HepG2 (cell line): ENCODE measurements around the gene FLACC1. TPM values are rescaled to one million over a fixed set of nuclear protein-coding genes. Genes with fewer than 3 reads are reported as not detected.

Experiments
- ATAC-seq: fragments of 200-7000 bp; cut with Tn5 transposase; 3 replicates; pipeline ENCODE4 v1.9.1; 2020; ENCODE audit warnings: mild to moderate bottlenecking, moderate library complexity
- BruUV-seq: library from RNA; stranded (reverse); fragments of 400-500 nt; replicated peaks from 2 replicates; lab custom pipeline; 2021; lab: Mats Ljungman, UMichigan
- CTCF ChIA-PET: fragments of 300-600 bp; formaldehyde crosslinking; extraction: SDS; loops from one replicate; lab custom pipeline; 2021; ENCODE audit warnings: low total read pairs, inconsistent platforms, low intra/inter-chr PET ratio; lab: Yijun Ruan, JAX
- POLR2A ChIA-PET: fragments of 350-600 bp; sonication (Branson Sonifier 250); formaldehyde crosslinking; loops from one replicate; lab custom pipeline; 2020; ENCODE audit warnings: antibody characterized with exemption, inconsistent platforms; lab: Yijun Ruan, JAX
- DNase-seq: peaks from one replicate; pipeline ENCODE4 v3.0.0-alpha.2; 2015; ENCODE audit warnings: low spot score
- FAIRE-seq: peaks from 3 replicates; lab custom pipeline; 2011; peaks lifted over from hg19 to GRCh38; lab: Jason Lieb, UNC
- H2AFZ ChIP-seq: one replicate; pipeline ENCODE4 v1.6.1; 2011; ENCODE audit warnings: low read length, inconsistent platforms
- H3K27ac ChIP-seq: fragments of 300-600 bp; 3 replicates; pipeline ENCODE4 v1.8.0; 2011; ENCODE audit warnings: mixed run types, mild to moderate bottlenecking, mixed read lengths, low read length, inconsistent platforms; ENCODE audit not compliant: insufficient read depth; ENCODE audit errors: extremely low read length
- H3K27me3 ChIP-seq, 2 experiments: fragments of 200-600 bp in 1 of 2; 2 replicates in 1 of 2; 3 replicates in 1 of 2; pipeline versions ENCODE4 v1.6.0 to v1.8.0; 2011; ENCODE audit warnings: low read length in 2 of 2, mild to moderate bottlenecking in 2 of 2, moderate library complexity in 2 of 2, inconsistent platforms in 1 of 2; ENCODE audit not compliant: insufficient read depth in 2 of 2, control insufficient read depth in 1 of 2
- H3K36me3 ChIP-seq, 2 experiments: fragments of 200-600 bp in 1 of 2; replicated peaks in 1 of 2; 2 replicates in 1 of 2; 3 replicates in 1 of 2; pipeline versions ENCODE4 v1.5.1 to v1.8.0; 2011; ENCODE audit warnings: low read length in 2 of 2, inconsistent platforms in 1 of 2; ENCODE audit not compliant: insufficient read depth in 2 of 2, control insufficient read depth in 1 of 2
- H3K4me1 ChIP-seq: 2 replicates; pipeline ENCODE4 v1.5.1; 2012; ENCODE audit warnings: low read length, inconsistent platforms; ENCODE audit not compliant: insufficient read depth
- H3K4me2 ChIP-seq: 2 replicates; pipeline ENCODE4 v1.6.0; 2011; ENCODE audit warnings: low read depth, low read length, inconsistent platforms
- H3K4me3 ChIP-seq, 3 experiments: fragments of 200-600 bp in 1 of 3; sonication (generic), shearing (Covaris generic) in 1 of 3; replicated peaks in 1 of 3; 2 replicates each; pipeline ENCODE4 v1.5.1; 2011 to 2016; ENCODE audit warnings: low read length in 3 of 3, inconsistent platforms in 2 of 3, low read depth in 2 of 3, mild to moderate bottlenecking in 2 of 3, control low read depth in 1 of 3, mixed read lengths in 1 of 3; ENCODE audit not compliant: insufficient read depth in 1 of 3
- H3K79me2 ChIP-seq: one replicate; pipeline ENCODE4 v1.6.1; 2011; ENCODE audit warnings: low read length, inconsistent platforms; ENCODE audit not compliant: insufficient read depth
- H3K9ac ChIP-seq: 2 replicates; pipeline ENCODE4 v1.6.0; 2011; ENCODE audit warnings: mild to moderate bottlenecking, low read depth, low read length, inconsistent platforms; ENCODE audit not compliant: insufficient read depth
- H3K9me3 ChIP-seq: 2 replicates; pipeline ENCODE4 v1.5.1; 2012; ENCODE audit warnings: mild to moderate bottlenecking, low read length
- H4K20me1 ChIP-seq: 2 replicates; pipeline ENCODE4 v1.6.0; 2011; ENCODE audit warnings: inconsistent platforms, mild to moderate bottlenecking, low read length, moderate library complexity; ENCODE audit not compliant: insufficient read depth
- REXO4 ChIP-seq: sonication (generic); formaldehyde crosslinking; IDR thresholded peaks from 2 replicates; pipeline ENCODE4 v1.8.0; 2022; ENCODE audit warnings: missing genetic modification reagents, mild to moderate bottlenecking, borderline replicate concordance
- RFXAP ChIP-seq: sonication (generic); formaldehyde crosslinking; IDR thresholded peaks from 2 replicates; pipeline ENCODE4 v1.4.0; 2020; ENCODE audit warnings: missing genetic modification reagents, borderline replicate concordance
- TGIF2 ChIP-seq: IDR thresholded peaks from 2 replicates; pipeline ENCODE4 v1.6.1; 2016; ENCODE audit warnings: control low read depth, missing compliant biosample characterization
- ZBTB46 ChIP-seq: sonication (generic); formaldehyde crosslinking; IDR thresholded peaks from 2 replicates; pipeline ENCODE4 v1.4.0; 2020; ENCODE audit warnings: mild to moderate bottlenecking, missing genetic modification reagents, borderline replicate concordance
- ZNF121 ChIP-seq: sonication (generic); formaldehyde crosslinking; IDR thresholded peaks from 2 replicates; pipeline ENCODE4 v1.5.0; 2020; ENCODE audit warnings: mild to moderate bottlenecking, missing genetic modification reagents
- ZNF142 ChIP-seq: sonication (generic); formaldehyde crosslinking; IDR thresholded peaks from 2 replicates; pipeline ENCODE4 v1.4.0; 2020; ENCODE audit warnings: missing genetic modification reagents
- ZNF484 ChIP-seq: sonication (generic); formaldehyde crosslinking; IDR thresholded peaks from 2 replicates; pipeline ENCODE4 v1.5.1; 2020; ENCODE audit warnings: mild to moderate bottlenecking, low read depth, missing genetic modification reagents, borderline replicate concordance
- ZNF616 ChIP-seq: sonication (generic); formaldehyde crosslinking; IDR thresholded peaks from 2 replicates; pipeline ENCODE4 v1.5.0; 2020; ENCODE audit warnings: low read depth, mild to moderate bottlenecking, missing genetic modification reagents
- ZSCAN12 ChIP-seq: sonication (generic); formaldehyde crosslinking; IDR thresholded peaks from 2 replicates; pipeline ENCODE4 v1.9.0; 2021; ENCODE audit warnings: mild to moderate bottlenecking, missing genetic modification reagents
- WGBS: methylation state at CpG from one replicate; pipeline ENCODE4 v1.1.6; 2017; ENCODE audit warnings: low lambda C conversion rate; 5-methylcytosine and 5-hydroxymethylcytosine counted together
- in situ Hi-C: cut with HindIII; loops from 2 replicates; pipeline ENCODE4 v1.10.0; 2017; ENCODE audit warnings: low pct_unique_long_range_greater_than_20kb; ENCODE audit not compliant: extremely low pct_ligation_motif_present
- intact Hi-C: fragments of 100-400 bp; cut with micrococcal nuclease; formaldehyde crosslinking; loops from one replicate; pipeline ENCODE4 v1.10.0; 2022; ENCODE audit not compliant: unreplicated experiment
- polyA plus RNA-seq, 8 experiments: library from polyadenylated mRNA; depleted of rRNA in 3 of 8; stranded (reverse) in 7 of 8; unstranded in 1 of 8; fragments of >200 nt; fragmentation: Illumina TruSeq in 4 of 8; extraction: Trizol in 4 of 8; gene quantifications; 2 replicates each; pipeline versions ENCODE4 v1.2.1 to v1.2.3, GENCODE V29; 2011 to 2016; ENCODE audit warnings: low read depth in 4 of 8, missing spikeins in 1 of 8, mixed read lengths in 1 of 8; ENCODE audit not compliant: insufficient read depth in 1 of 8
- total RNA-seq, 5 experiments: library from RNA; depleted of rRNA; stranded (reverse); fragments of >200 nt; fragmentation: Illumina TruSeq; extraction: Trizol; gene quantifications; 2 replicates each; pipeline ENCODE4 v1.2.3, GENCODE V29; 2016; ENCODE audit warnings: low read depth in 1 of 5
- TF ChIP-seq, protein P1 (sequence below), 2 experiments: sonication (generic) in 1 of 2; formaldehyde crosslinking in 1 of 2; IDR thresholded peaks; 2 replicates each; pipeline versions ENCODE4 v1.6.1 to v1.9.0; 2014 to 2022; ENCODE audit warnings: antibody characterized with exemption in 1 of 2, borderline replicate concordance in 1 of 2, inconsistent platforms in 1 of 2, low read depth in 1 of 2, missing genetic modification reagents in 1 of 2

FLACC1 gene
- total and polyA plus RNA-seq, 2 of the 13 experiments (the other 11 are each of a cell fraction or from before 2014, with no cell fraction given): 0.35 to 0.59 TPM

- FAIRE-seq: no peak
- H3K9ac ChIP-seq: no peak overlapping the region
- H3K4me1 ChIP-seq: peaks cover 43% of the 10 kb centered on the region
- WGBS: 93% methylated on average over 2 of the region's 2 CpGs
- H3K9me3 ChIP-seq: no peaks in the 10 kb centered on the region
- BruUV-seq: no TSS peak
- no peak overlapping the region for H3K4me2 ChIP-seq
- intact Hi-C loops: no loop called here
- H3K27ac ChIP-seq: no peak overlapping the region
- H4K20me1 ChIP-seq: no peaks in the 10 kb centered on the region
- peaks cover 45% of the 10 kb centered on the region for H3K79me2 ChIP-seq
- H3K36me3 ChIP-seq: peaks cover 2 to 5% of the 10 kb centered on the region in 2 experiments; a peak in 4 of 5 replicates
- no peak for ATAC-seq
- H3K27me3 ChIP-seq: no peaks in the 10 kb centered on the region
- H2AFZ ChIP-seq: no peak overlapping the region
- POLR2A ChIA-PET: no interaction called here
- no peak overlapping the region for H3K4me3 ChIP-seq
- in situ Hi-C loops: no loop called here
- CTCF ChIA-PET: no interaction called here
- no peak for DNase-seq
- TF ChIP-seq ZSCAN12: no peak
- no peak for TF ChIP-seq RFXAP (CRISPR knock-in tag)
- TF ChIP-seq, protein P1, sequence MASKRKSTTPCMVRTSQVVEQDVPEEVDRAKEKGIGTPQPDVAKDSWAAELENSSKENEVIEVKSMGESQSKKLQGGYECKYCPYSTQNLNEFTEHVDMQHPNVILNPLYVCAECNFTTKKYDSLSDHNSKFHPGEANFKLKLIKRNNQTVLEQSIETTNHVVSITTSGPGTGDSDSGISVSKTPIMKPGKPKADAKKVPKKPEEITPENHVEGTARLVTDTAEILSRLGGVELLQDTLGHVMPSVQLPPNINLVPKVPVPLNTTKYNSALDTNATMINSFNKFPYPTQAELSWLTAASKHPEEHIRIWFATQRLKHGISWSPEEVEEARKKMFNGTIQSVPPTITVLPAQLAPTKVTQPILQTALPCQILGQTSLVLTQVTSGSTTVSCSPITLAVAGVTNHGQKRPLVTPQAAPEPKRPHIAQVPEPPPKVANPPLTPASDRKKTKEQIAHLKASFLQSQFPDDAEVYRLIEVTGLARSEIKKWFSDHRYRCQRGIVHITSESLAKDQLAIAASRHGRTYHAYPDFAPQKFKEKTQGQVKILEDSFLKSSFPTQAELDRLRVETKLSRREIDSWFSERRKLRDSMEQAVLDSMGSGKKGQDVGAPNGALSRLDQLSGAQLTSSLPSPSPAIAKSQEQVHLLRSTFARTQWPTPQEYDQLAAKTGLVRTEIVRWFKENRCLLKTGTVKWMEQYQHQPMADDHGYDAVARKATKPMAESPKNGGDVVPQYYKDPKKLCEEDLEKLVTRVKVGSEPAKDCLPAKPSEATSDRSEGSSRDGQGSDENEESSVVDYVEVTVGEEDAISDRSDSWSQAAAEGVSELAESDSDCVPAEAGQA (IDR thresholded peaks at IDR 0.05; ENCODE audit: low read depth): no peak
- TF ChIP-seq, protein P1 (CRISPR knock-in tag; IDR thresholded peaks at IDR 0.05; ENCODE audit: borderline replicate concordance): no peak
- no peak for TF ChIP-seq ZNF142 (CRISPR knock-in tag)
- TF ChIP-seq ZNF616 (CRISPR knock-in tag): no peak
- TF ChIP-seq REXO4: no peak
- no peak for TF ChIP-seq TGIF2
- no peak for TF ChIP-seq ZNF484
- TF ChIP-seq ZNF121 (CRISPR knock-in tag): no peak
- no peak for TF ChIP-seq ZBTB46 (CRISPR knock-in tag)
These were observed 95.2 kb downstream of the FLACC1 start for GRCh38 chr2:201261906-201262305.
